GM12801 (cell line): ENCODE measurements around the gene PLCL2.

Experiments
- CTCF ChIP-seq: IDR thresholded peaks from one replicate; pipeline ENCODE4 v1.5.1; 2011; ENCODE audit warnings: control low read depth; ENCODE audit not compliant: insufficient read length; ENCODE audit errors: extremely low read depth

PLCL2 gene

GRCh38 chr3:17011728-17012338 is 127.1 kb downstream of the PLCL2 start:
- no peak for TF ChIP-seq CTCF

- no peak for TF ChIP-seq CTCF
These were observed 128.3 kb downstream of the PLCL2 start for GRCh38 chr3:17013050-17013449.

- TF ChIP-seq CTCF, result no peak
These were observed 128.8 kb downstream of the PLCL2 start for GRCh38 chr3:17013571-17013970.

GRCh38 chr3:17014284-17014683 is 129.5 kb downstream of the PLCL2 start:
- no peak for TF ChIP-seq CTCF

GRCh38 chr3:17014709-17015108 is 130.0 kb downstream of the PLCL2 start:
- TF ChIP-seq CTCF, result no peak

GRCh38 chr3:17021614-17022013 is 136.9 kb downstream of the PLCL2 start:
- TF ChIP-seq CTCF, result no peak

GRCh38 chr3:17023006-17023664 is 138.4 kb downstream of the PLCL2 start:
- TF ChIP-seq CTCF, result no peak
